Activated CD4-positive, alpha-beta T cell treated with anti-CD3 and anti-CD28 coated beads, Interleukin-10, Interleukin-2, amounts not matched to agents 100 ng/mL and 50 ng/mL, durations not matched to agents 16 hours and 8 hours (primary cell): ENCODE measurements around the gene NTRK2.
A peak's percentile ranks its signal among the peaks of the same experiment; 100 is the strongest.
"Not testable (repeated sequence)": the region's sequence is repeated elsewhere in the genome, so short reads cannot be mapped to it uniquely, and the experiment has no call there.

Source experiments
- DNase-seq: peaks from one replicate; pipeline ENCODE4 v3.0.0-alpha.2; 2020

The NTRK2 gene

GRCh38 chr9:84858364-84858763, 188.8 kb downstream of the NTRK2 start:
- DNase-seq = no peak

DNA sequence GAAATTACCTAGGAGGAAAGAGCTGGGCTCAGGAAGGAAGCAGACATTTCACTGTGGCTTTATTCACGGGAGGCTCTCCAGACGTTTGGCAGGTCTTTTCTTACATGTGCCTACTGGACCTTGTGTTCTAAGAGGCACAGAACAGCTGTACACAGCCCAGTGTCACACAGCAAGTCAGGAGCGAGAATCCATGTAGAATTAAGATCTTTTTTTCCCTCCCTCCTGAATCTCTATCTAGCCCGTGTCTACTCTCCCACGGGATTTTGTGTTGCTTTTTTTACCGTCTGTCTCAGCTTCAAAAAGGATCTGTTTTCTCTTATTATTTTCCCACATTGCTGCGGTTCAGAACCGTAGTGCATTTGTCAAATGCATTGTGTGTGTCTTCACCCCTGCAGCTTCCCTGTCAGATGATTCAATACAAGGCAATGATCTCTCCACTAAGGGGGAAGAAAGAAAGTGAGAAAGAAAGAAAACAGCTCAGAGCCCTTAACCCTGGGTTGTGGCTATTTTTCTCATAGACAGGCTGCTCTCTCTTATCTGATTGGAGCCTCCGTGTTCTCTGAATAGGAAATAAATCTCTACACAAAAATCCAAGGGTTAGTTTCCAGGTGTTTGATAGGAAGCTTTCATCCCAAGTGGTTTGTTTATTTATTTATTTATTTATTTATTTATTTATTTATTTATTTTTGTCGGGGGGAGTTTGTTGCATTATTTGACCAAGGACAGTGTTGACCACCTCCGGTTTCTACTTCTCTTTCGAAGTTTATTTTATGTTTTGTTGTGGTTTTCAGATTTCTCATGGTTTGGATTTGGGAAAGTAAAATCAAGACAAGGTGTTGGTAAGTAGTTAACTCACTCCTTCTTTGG, 191.0 kb downstream of the NTRK2 start:
- no peak for DNase-seq

GRCh38 chr9:84861455-84861854, 191.9 kb downstream of the NTRK2 start:
- no peak for DNase-seq

GRCh38 chr9:84862308-84862707, 192.8 kb downstream of the NTRK2 start:
- DNase-seq = no peak

DNA sequence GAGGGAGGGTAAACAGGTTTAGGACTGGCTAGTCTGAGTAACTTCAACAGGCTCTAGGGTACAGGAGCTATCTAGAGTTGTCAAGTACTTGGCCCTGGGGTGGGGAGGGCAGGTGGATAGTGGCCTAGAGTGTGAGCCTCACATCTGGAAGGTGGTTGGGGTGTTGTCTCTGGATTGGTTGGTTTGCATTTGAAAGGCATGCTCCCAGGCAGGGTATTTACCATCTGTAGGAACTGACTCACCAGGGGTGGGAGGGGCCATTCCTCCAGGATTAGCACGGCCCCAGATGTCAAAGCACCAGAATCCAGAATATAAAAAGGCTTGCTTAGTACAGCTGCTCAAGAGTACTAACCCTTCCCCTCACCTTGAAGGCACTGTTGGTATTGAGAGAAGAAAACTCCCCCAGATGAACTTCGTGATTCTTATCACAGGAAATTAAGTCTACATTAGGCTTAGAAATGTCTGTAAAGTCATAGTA, 193.3 kb downstream of the NTRK2 start:
- no peak for DNase-seq

DNA sequence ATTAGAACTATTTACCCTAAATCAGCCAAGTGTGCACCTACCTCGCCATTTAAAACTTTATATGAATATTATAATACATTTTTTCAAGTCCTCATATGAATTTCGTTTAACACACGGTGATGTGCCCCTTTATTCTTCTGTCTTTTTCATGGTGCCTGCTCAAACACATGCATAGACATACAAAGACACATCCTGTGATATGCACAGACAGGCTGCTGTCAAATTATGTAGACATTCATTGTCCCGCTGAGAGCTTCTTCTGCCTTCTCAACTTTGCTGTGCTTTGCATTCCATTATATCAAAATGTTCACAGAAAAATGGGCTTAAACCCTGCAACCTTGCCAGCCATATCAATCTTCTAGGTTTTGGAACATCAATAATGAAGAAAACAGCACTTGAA, 193.8 kb downstream of the NTRK2 start:
- DNase-seq = no peak

DNA sequence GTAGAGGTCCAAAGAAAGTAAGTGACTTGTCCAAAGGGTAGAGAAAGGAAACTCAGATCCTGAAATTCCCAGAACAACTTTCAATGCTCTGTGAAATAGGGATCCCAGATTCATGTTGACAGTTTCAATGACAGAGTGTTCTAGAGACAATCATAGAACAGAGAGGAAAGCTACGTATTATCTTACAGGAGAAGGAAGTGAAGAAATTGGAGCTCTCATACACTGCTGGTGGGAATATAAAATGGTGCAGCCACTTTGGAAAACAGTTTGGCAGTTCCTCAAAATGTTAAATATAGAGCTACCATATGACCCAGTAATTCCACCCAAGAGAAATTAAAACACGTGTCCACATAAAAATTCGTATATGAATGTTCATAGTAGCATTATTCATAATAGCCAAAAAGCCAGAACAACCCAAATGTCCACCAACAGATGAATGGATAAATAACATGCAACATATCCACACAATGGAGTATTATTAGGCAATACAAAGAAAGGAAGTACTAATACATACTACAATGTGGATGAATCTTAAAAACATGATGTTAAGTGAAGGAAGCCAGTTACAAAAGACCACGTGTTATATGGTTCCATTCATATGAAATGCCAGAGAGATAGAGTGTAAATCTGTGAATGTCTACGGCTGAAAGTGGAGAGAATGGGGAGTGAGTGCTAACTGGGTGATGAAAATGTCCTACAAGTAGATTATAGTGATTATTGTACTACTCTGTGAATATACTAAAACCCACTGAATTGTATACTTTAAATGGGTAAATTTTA, 197.1 kb downstream of the NTRK2 start:
- no peak for DNase-seq

GRCh38 chr9:84867186-84867585, 197.7 kb downstream of the NTRK2 start:
- no peak for DNase-seq

- DNase-seq = no peak
These were observed 199.6 kb downstream of the NTRK2 start for GRCh38 chr9:84869091-84869490.

GRCh38 chr9:84871983-84872382, 202.5 kb downstream of the NTRK2 start:
- no peak for DNase-seq

GRCh38 chr9:84874022-84874421, 204.5 kb downstream of the NTRK2 start:
- no peak for DNase-seq

DNA sequence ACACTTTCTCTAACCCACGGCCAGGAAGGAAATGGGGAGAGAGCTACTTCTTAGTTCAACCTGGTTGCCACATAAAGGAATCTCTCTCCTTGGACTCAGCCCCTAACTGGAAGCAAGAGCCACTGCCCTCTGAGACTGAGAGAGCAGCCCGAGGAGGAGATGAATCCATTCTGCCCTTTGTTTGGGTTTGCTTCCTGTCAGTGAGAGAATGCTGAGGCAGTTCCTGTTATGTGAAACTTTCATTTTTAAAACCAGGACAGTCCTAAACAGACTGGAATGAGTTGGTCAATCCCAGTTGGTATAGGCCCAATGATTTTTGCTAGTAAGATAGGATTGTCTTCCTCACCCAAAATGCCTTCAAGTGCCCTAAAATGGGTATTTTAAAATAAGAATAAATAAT, 205.1 kb downstream of the NTRK2 start:
- peak; percentile 26 for DNase-seq

DNA sequence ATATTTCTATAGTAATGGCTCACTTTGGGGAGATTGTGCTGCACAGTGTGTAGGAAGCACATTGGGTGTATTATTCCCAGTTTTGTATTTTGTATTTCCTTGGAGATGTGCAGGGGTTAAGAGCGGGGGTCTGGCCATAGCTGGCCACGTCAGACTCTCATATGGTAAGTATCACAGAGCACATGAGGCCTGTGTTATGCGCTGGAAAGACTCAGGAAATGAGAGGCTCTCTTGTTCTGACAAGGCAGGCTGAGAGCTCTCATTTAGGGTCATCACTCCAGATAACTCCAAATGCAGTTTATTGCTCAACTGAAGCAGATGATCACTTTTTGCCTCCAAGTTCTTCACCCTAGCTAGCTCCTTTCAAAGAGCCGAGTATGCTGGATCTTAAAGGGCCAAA, 205.7 kb downstream of the NTRK2 start:
- DNase-seq = peak; percentile 67

- DNase-seq = no peak
These were observed 210.1 kb downstream of the NTRK2 start for GRCh38 chr9:84879631-84880030.

- no peak for DNase-seq
These were observed 211.3 kb downstream of the NTRK2 start for GRCh38 chr9:84880835-84881234.

- DNase-seq = no peak
These were observed 217.3 kb downstream of the NTRK2 start for GRCh38 chr9:84886866-84887265.

DNA sequence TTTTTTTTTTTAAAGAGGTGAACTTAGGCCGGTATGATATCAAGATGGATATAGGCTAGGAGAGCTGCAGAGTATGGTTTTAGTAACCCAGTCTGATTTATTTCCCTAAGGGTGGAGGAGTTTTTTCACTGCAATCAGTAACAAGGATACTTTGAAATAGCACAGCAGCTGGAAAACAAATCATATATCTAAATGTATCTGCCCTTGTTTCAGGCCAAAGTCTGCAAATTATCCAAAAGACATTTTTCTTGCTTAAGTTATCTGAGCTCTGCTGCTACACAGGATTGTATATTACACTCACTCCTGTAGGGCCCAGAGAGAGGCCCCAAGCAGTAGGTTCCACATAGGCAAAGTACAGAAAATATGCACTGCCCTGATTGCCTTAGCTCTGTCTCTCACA, 222.4 kb downstream of the NTRK2 start:
- DNase-seq = no peak

- no peak for DNase-seq
These were observed 224.0 kb downstream of the NTRK2 start for GRCh38 chr9:84893419-84894128.

GRCh38 chr9:84894859-84895258, 225.3 kb downstream of the NTRK2 start:
- no peak for DNase-seq

GRCh38 chr9:84897362-84898094, 228.0 kb downstream of the NTRK2 start:
- DNase-seq = no peak

GRCh38 chr9:84898188-84898587, 228.7 kb downstream of the NTRK2 start:
- DNase-seq = no peak

- not testable (repeated sequence) for DNase-seq
These were observed 229.1 kb downstream of the NTRK2 start for GRCh38 chr9:84898618-84899017.

DNA sequence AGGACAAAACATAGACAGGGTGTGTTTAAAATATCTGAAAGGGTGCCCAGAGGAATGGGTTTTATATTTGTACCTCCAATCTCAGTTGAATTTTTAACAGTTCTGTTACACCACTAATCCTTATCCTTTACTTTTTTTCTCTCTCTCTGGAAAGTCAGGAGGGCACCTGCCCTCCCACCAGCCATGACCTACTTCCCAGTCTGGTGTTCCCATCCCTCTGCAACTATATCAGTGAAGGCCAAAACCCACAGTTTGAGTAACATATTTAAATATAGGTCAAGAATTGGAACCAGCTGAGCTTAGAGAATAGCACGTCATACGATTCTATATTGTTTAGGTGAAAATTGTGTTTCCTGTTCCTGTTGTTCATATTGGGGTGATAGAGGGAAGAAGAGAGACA, 229.8 kb downstream of the NTRK2 start:
- no peak for DNase-seq
